ENCODE data around the gene C5orf47. TPM values are rescaled to one million over a fixed set of nuclear protein-coding genes. Genes with fewer than 3 reads are reported as not detected.

C5orf47 gene
- total and polyA plus RNA-seq, 2 of the 8 experiments (the other 6 are each of a cell fraction or from before 2014, with no cell fraction given), result 0.11 TPM; not detected in 1

GRCh38 chr5:173961418-173961817, 27.6 kb upstream of the C5orf47 start:
- Histone ChIP-seq H4K5ac (ENCODE audit: insufficient read length, low read depth, low read length) (no peak overlapping the region), H3K79me2 (ENCODE audit: control insufficient read depth in 1 of 2, insufficient read depth in 2 of 2, low read length in 2 of 2) (no peaks in the 10 kb centered on the region), H2AK5ac (ENCODE audit: low read depth, low read length) (no peak overlapping the region), H3K9me3 (ENCODE audit: insufficient read depth in 2 of 2, low read depth in 1 of 2, low read length in 1 of 2) (no peaks in the 10 kb centered on the region), H3K79me1 (ENCODE audit: low read depth, low read length) (no peaks in the 10 kb centered on the region), H4K91ac (replicated peaks; ENCODE audit: insufficient read length, low read length) (no peak overlapping the region), H3K23ac (ENCODE audit: insufficient read length) (no peak overlapping the region), H3K27me3 (replicated peaks in 1 of 4; ENCODE audit: control insufficient read depth in 3 of 4, extremely low read depth in 1 of 4, insufficient read depth in 3 of 4, low read length in 3 of 4) (no peaks in the 10 kb centered on the region), H3K4me3 (ENCODE audit: extremely low read depth in 1 of 4, insufficient read depth in 2 of 4, low read depth in 3 of 4, low read length in 4 of 4) (no peak overlapping the region), H2BK12ac (ENCODE audit: low read depth, low read length) (no peak overlapping the region), H3K18ac (ENCODE audit: extremely low read depth, low read length) (no peak overlapping the region), H4K8ac (ENCODE audit: extremely low read depth, insufficient read depth, low read length) (no peak overlapping the region), H2BK5ac (ENCODE audit: low read depth, low read length) (no peak overlapping the region), H3K4ac (replicated peaks; ENCODE audit: insufficient read length, low read depth, low read length) (no peak overlapping the region), H2AFZ (ENCODE audit: low read length) (no peak overlapping the region), H4K20me1 (replicated peaks in 1 of 2; ENCODE audit: control insufficient read depth in 1 of 2, insufficient read depth in 2 of 2, low read length in 2 of 2) (no peaks in the 10 kb centered on the region), H3K56ac (replicated peaks; ENCODE audit: insufficient read length, low read depth, low read length) (no peak overlapping the region), H3K9ac (replicated peaks in 1 of 4; ENCODE audit: extremely low read depth in 1 of 4, low read depth in 3 of 4, low read length in 3 of 4) (no peak overlapping the region), H3K27ac (ENCODE audit: low read depth, low read length) (no peak overlapping the region), H2BK15ac (ENCODE audit: low read length) (no peak overlapping the region), H3K36me3 (ENCODE audit: control insufficient read depth in 2 of 4, insufficient read depth in 4 of 4, low read length in 3 of 4) (no peaks in the 10 kb centered on the region), H3K4me1 (replicated peaks in 1 of 4; ENCODE audit: control insufficient read depth in 3 of 4, insufficient read depth in 4 of 4, low read length in 3 of 4) (peaks cover 3 to 16% (median 13%) of the 10 kb centered on the region in 4 experiments; a peak in 5 of 7 replicates), H2BK20ac (ENCODE audit: low read length) (no peak overlapping the region), H3K4me2 (ENCODE audit: insufficient read depth in 1 of 2, low read depth in 2 of 2, low read length in 2 of 2) (no peak overlapping the region), H3K14ac (ENCODE audit: insufficient read length) (no peak overlapping the region), H2BK120ac (replicated peaks; ENCODE audit: low read depth, low read length) (no peak overlapping the region), H3K23me2 (ENCODE audit: low read depth, low read length) (peaks cover 1% of the 10 kb centered on the region; the same call in 1 of the 2 replicates)
- WGBS, 2 experiments (ENCODE audit: extremely low coverage in 1 of 2, insufficient coverage in 1 of 2, insufficient read length in 1 of 2, insufficient replicate concordance in 2 of 2, low coverage in 1 of 2, low lambda C conversion rate in 2 of 2, missing lambda C conversion rate in 1 of 2), result 84% methylated on average over 1 of the region's 1 CpG; no CpG with 5 or more reads in 1 of the 2 experiments
- TF ChIP-seq TEAD4 (IDR thresholded peaks at IDR 0.05; ENCODE audit: low read depth, low read length) (no peak), KDM5A (IDR thresholded peaks at IDR 0.05; ENCODE audit: low read length) (no peak)
- CTCF ChIA-PET (ENCODE audit: partially characterized antibody), result interaction anchor here (1.0 to 3.7 kb wide), 2 partner anchors 12 to 20 kb away, joined by 3 to 22 read pairs; no protein-coding TSS in a partner anchor
- POLR2A ChIA-PET (ENCODE audit: partially characterized antibody), result interaction anchor here (3.6 kb wide), 1 partner anchor 11 kb away, joined by 64 read pairs; no protein-coding TSS in a partner anchor
- no peak for FAIRE-seq
- no peak for DNase-seq (ENCODE audit: low read depth in 1 of 2, low spot score in 2 of 2)

All from H1 (cell line).